WTC11 (cell line): ENCODE data around the gene CST8. TPM values are rescaled to one million over a fixed set of nuclear protein-coding genes. Genes with fewer than 3 reads are reported as not detected.

ENCODE experiments used
- ATAC-seq: fragments of 200-7000 bp; cut with Tn5 transposase; 2 replicates; pipeline ENCODE4 v1.10.0; 2021; ENCODE audit warnings: mild to moderate bottlenecking, moderate library complexity
- CTCF ChIA-PET: fragments of 300-600 bp; sonication (Branson Sonifier 250); formaldehyde crosslinking; loops from one replicate; lab custom pipeline; 2021; ENCODE audit warnings: antibody characterized with exemption; lab: Charles Lee
- POLR2A ChIA-PET: fragments of 350-600 bp; sonication (Branson Sonifier 250); formaldehyde crosslinking; loops from one replicate; lab custom pipeline; 2021; ENCODE audit warnings: antibody characterized with exemption; lab: Charles Lee
- DNase-seq: peaks from one replicate; pipeline ENCODE4 v3.0.0; 2021; ENCODE audit warnings: low spot score
- H3K27ac Mint-ChIP-seq: 2 replicates; pipeline ENCODE4 v1.8.0; 2021; ENCODE audit warnings: mixed read lengths
- H3K27me3 Mint-ChIP-seq: 2 replicates; pipeline ENCODE4 v1.8.0; 2021; ENCODE audit warnings: low read depth, mild to moderate bottlenecking, moderate library complexity, mixed read lengths
- H3K36me3 Mint-ChIP-seq: 2 replicates; pipeline ENCODE4 v1.8.0; 2021; ENCODE audit warnings: mixed read lengths
- H3K4me1 Mint-ChIP-seq: 2 replicates; pipeline ENCODE4 v1.8.0; 2022; ENCODE audit warnings: mixed read lengths
- H3K4me3 Mint-ChIP-seq: 2 replicates; pipeline ENCODE4 v1.8.0; 2021; ENCODE audit warnings: mild to moderate bottlenecking, moderate library complexity, mixed read lengths
- H3K9me3 Mint-ChIP-seq: 2 replicates; pipeline ENCODE4 v1.8.0; 2021; ENCODE audit warnings: mixed read lengths
- AFF4 ChIP-seq: sonication (generic); formaldehyde crosslinking; IDR thresholded peaks from 2 replicates; pipeline ENCODE4 v1.8.1; 2023; ENCODE audit warnings: mild to moderate bottlenecking, missing genetic modification reagents, borderline replicate concordance
- ATF3 ChIP-seq: sonication (generic); formaldehyde crosslinking; conservative IDR thresholded peaks from 2 replicates; pipeline ENCODE4 v1.8.1; 2022; ENCODE audit warnings: mild to moderate bottlenecking, missing genetic modification reagents
- ETV6 ChIP-seq: sonication (generic); formaldehyde crosslinking; IDR thresholded peaks from 2 replicates; pipeline ENCODE4 v1.8.1; 2022; ENCODE audit warnings: mild to moderate bottlenecking, missing genetic modification reagents
- GABPB1 ChIP-seq: sonication (generic); formaldehyde crosslinking; IDR thresholded peaks from 2 replicates; pipeline ENCODE4 v1.8.1; 2023; ENCODE audit warnings: mild to moderate bottlenecking, missing genetic modification reagents
- IRF1 ChIP-seq: sonication (generic); formaldehyde crosslinking; IDR thresholded peaks from 2 replicates; pipeline ENCODE4 v1.8.0; 2023; ENCODE audit warnings: missing genetic modification reagents
- JAZF1 ChIP-seq: fragments of 250-450 bp; sonication (Bioruptor Pico); IDR thresholded peaks from 2 replicates; pipeline ENCODE4 v1.9.0; 2021; ENCODE audit warnings: moderate library complexity, mild to moderate bottlenecking, inconsistent platforms
- KAT7 ChIP-seq: sonication (generic); formaldehyde crosslinking; IDR thresholded peaks from 2 replicates; pipeline ENCODE4 v1.8.1; 2023; ENCODE audit warnings: missing genetic modification reagents, mild to moderate bottlenecking, borderline replicate concordance
- MXD4 ChIP-seq: fragments of 250-450 bp; sonication (Bioruptor Pico); IDR thresholded peaks from 2 replicates; pipeline ENCODE4 v1.8.0; 2021; ENCODE audit warnings: mild to moderate bottlenecking, moderate library complexity, borderline replicate concordance
- MYBL2 ChIP-seq: sonication (generic); formaldehyde crosslinking; IDR thresholded peaks from 2 replicates; pipeline ENCODE4 v1.8.1; 2023; ENCODE audit warnings: mild to moderate bottlenecking, moderate library complexity, missing genetic modification reagents
- NFYB ChIP-seq: sonication (generic); formaldehyde crosslinking; conservative IDR thresholded peaks from 2 replicates; pipeline ENCODE4 v1.8.0; 2022; ENCODE audit warnings: low read depth, missing genetic modification reagents
- NR1H2 ChIP-seq: sonication (generic); formaldehyde crosslinking; IDR thresholded peaks from 2 replicates; pipeline ENCODE4 v1.9.0; 2021; ENCODE audit warnings: mild to moderate bottlenecking, moderate library complexity, missing genetic modification reagents
- PRRX2 ChIP-seq: fragments of 250-450 bp; sonication (Bioruptor Pico); IDR thresholded peaks from 2 replicates; pipeline ENCODE4 v1.8.0; 2021; ENCODE audit warnings: mild to moderate bottlenecking
- SP1 ChIP-seq: sonication (generic); formaldehyde crosslinking; conservative IDR thresholded peaks from 2 replicates; pipeline ENCODE4 v1.8.1; 2022; ENCODE audit warnings: missing genetic modification reagents
- ZBTB43 ChIP-seq: sonication (generic); formaldehyde crosslinking; IDR thresholded peaks from 2 replicates; pipeline ENCODE4 v1.8.1; 2023; ENCODE audit warnings: mild to moderate bottlenecking, missing genetic modification reagents
- ZNF263 ChIP-seq: sonication (generic); formaldehyde crosslinking; IDR thresholded peaks from 2 replicates; pipeline ENCODE4 v1.8.1; 2022; ENCODE audit warnings: low read depth, mild to moderate bottlenecking, moderate library complexity, missing genetic modification reagents
- ZNF416 ChIP-seq: fragments of 250-450 bp; sonication (Bioruptor Pico); IDR thresholded peaks from 2 replicates; pipeline ENCODE4 v1.9.0; 2021; ENCODE audit warnings: mild to moderate bottlenecking, inconsistent platforms
- ZNF423 ChIP-seq: fragments of 250-450 bp; sonication (Bioruptor Pico); IDR thresholded peaks from 2 replicates; pipeline ENCODE4 v2.1.2; 2022; ENCODE audit warnings: mild to moderate bottlenecking, moderate library complexity
- total RNA-seq: library from RNA; stranded (reverse); gene quantifications from 3 replicates; pipeline ENCODE4 v1.2.3, GENCODE V29; 2021
- TF ChIP-seq, protein P1 (sequence below): fragments of 250-450 bp; sonication (Bioruptor Pico); conservative IDR thresholded peaks from 2 replicates; pipeline ENCODE4 v1.9.0; 2021; ENCODE audit warnings: mild to moderate bottlenecking
- TF ChIP-seq, protein P2 (sequence below): sonication (generic); formaldehyde crosslinking; IDR thresholded peaks from 2 replicates; pipeline ENCODE4 v1.8.1; 2022; ENCODE audit warnings: low read depth, missing genetic modification reagents, borderline replicate concordance
- TF ChIP-seq, protein P3 (sequence below): sonication (generic); formaldehyde crosslinking; IDR thresholded peaks from 2 replicates; pipeline ENCODE4 v1.8.0; 2022; ENCODE audit warnings: mild to moderate bottlenecking, missing genetic modification reagents
- TF ChIP-seq, protein P4 (sequence below): sonication (generic); formaldehyde crosslinking; IDR thresholded peaks from 2 replicates; pipeline ENCODE4 v1.8.1; 2022; ENCODE audit warnings: missing genetic modification reagents, borderline replicate concordance

Gene CST8
- total RNA-seq, 1 experiment from 2014 or later, result not detected

GRCh38 chr20:23442436-23442835, 48.5 kb upstream of the CST8 start (continued):
- TF ChIP-seq, protein P1, sequence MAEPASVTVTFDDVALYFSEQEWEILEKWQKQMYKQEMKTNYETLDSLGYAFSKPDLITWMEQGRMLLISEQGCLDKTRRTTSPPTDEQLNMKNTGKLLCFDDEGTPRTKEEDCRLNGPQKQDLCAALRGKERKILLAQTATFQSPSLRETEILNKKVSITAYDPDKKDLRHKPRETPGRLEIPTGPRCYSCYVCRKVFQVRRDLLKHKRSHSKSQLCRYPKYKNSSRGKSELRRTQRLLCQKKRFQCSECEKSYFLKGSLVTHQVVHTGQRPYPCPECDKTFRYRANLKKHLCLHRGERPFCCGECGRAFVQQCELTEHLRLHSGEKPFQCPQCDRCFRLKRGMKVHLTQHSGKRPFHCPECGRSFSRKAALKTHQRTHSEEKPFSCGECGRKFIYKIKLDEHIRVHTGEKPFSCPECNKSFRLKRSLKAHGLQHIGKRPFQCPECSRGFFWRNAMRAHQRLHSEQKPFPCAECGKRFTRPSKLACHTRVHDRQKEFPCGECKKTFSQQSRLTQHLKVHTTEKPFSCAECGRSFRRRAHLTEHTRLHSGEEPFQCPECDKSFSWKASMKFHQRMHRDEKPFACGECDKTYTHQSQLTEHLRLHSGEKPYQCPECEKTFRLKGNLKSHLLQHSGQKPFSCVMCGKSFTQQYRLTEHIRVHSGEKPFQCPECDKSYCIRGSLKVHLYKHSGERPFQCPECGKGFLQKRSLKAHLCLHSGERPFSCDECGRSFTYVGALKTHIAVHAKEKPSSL (CRISPR knock-in tag), result no peak
- TF ChIP-seq MXD4 (CRISPR knock-in tag) (no peak), NR1H2 (CRISPR knock-in tag) (no peak), ETV6 (CRISPR knock-in tag) (no peak), SP1 (CRISPR knock-in tag) (no peak), ZNF416 (CRISPR knock-in tag) (no peak)

DNA sequence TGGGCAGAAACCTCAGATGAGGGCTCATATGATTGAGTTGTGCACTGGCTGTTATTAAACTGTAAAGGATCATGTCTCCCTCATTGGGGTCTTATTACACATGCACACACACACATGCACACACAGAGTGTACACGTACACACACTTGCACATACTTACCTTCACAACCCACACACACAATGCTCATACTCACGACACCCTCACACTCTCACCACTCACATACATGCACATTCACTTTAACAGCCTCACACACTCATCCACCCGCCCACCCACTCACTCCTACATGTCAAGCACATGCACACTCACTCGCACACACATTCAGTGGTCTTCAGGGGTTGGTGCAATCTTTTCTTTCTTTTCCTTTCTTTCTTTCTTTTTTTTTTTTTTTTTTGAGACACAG, 46.1 kb upstream of the CST8 start:
- Mint-ChIP-seq H3K27me3 (peaks cover 7% of the 10 kb centered on the region; the same call in 1 of the 2 replicates), H3K4me3 (no peak overlapping the region), H3K4me1 (0 out of 2 replicates have a peak, but pooled peaks cover 8% of the 10 kb centered on the region), H3K36me3 (no peaks in the 10 kb centered on the region), H3K9me3 (no peaks in the 10 kb centered on the region)
- TF ChIP-seq JAZF1, result no peak
- TF ChIP-seq NFYB (CRISPR knock-in tag), result no peak
- TF ChIP-seq ZNF263, result no peak
- TF ChIP-seq ZBTB43, result no peak
- TF ChIP-seq KAT7 (CRISPR knock-in tag), result no peak
- TF ChIP-seq AFF4 (CRISPR knock-in tag), result no peak
- no peak for TF ChIP-seq GABPB1 (CRISPR knock-in tag)
- no peak for TF ChIP-seq ZNF423 (CRISPR knock-in tag)
- no peak for TF ChIP-seq IRF1
- TF ChIP-seq, protein P2, sequence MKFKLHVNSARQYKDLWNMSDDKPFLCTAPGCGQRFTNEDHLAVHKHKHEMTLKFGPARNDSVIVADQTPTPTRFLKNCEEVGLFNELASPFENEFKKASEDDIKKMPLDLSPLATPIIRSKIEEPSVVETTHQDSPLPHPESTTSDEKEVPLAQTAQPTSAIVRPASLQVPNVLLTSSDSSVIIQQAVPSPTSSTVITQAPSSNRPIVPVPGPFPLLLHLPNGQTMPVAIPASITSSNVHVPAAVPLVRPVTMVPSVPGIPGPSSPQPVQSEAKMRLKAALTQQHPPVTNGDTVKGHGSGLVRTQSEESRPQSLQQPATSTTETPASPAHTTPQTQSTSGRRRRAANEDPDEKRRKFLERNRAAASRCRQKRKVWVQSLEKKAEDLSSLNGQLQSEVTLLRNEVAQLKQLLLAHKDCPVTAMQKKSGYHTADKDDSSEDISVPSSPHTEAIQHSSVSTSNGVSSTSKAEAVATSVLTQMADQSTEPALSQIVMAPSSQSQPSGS, result no peak
- TF ChIP-seq MYBL2 (CRISPR knock-in tag), result no peak
- no peak for TF ChIP-seq PRRX2 (CRISPR knock-in tag)
- TF ChIP-seq ATF3 (CRISPR knock-in tag), result no peak
- TF ChIP-seq, protein P3, sequence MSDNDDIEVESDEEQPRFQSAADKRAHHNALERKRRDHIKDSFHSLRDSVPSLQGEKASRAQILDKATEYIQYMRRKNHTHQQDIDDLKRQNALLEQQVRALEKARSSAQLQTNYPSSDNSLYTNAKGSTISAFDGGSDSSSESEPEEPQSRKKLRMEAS (CRISPR knock-in tag), result no peak
- TF ChIP-seq, protein P4, sequence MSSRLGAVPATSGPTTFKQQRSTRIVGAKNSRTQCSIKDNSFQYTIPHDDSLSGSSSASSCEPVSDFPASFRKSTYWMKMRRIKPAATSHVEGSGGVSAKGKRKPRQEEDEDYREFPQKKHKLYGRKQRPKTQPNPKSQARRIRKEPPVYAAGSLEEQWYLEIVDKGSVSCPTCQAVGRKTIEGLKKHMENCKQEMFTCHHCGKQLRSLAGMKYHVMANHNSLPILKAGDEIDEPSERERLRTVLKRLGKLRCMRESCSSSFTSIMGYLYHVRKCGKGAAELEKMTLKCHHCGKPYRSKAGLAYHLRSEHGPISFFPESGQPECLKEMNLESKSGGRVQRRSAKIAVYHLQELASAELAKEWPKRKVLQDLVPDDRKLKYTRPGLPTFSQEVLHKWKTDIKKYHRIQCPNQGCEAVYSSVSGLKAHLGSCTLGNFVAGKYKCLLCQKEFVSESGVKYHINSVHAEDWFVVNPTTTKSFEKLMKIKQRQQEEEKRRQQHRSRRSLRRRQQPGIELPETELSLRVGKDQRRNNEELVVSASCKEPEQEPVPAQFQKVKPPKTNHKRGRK, result no peak
- TF ChIP-seq, all 79 proteins: peak for 0
- POLR2A ChIA-PET, result no interaction called here
- H3K27ac Mint-ChIP-seq, result no peak overlapping the region
- no peak for DNase-seq
- ATAC-seq, result no peak
- CTCF ChIA-PET, result interaction anchor here (0.6 to 3.8 kb wide), 5 partner anchors 24 to 419 kb away, joined by 3 to 38 read pairs (median 12); partner anchors contain the start of gene NAPB
